Uterine smooth muscle cell (primary cell): ENCODE results near the gene EGLN3. TPM values are rescaled to one million over a fixed set of nuclear protein-coding genes. Genes with fewer than 3 reads are reported as not detected.

ENCODE experiments used
- total RNA-seq: library from RNA; depleted of rRNA; stranded (reverse); fragments of >200 nt; gene quantifications from 2 replicates; pipeline ENCODE4 v1.2.3, GENCODE V29; 2014

EGLN3 gene
- 0.33 and 0.37 TPM in 2 replicates for total RNA-seq

GRCh38 chr14:33950320-33951182, at the start of gene EGLN3:
EGLN3 (minus strand) TSS chr14:33951074; CDS start chr14:33950752, 322 bp downstream.

